Sigmoid colon (tissue), 7 donors: ENCODE data around the gene KRT85. TPM values are rescaled to one million over a fixed set of nuclear protein-coding genes. Genes with fewer than 3 reads are reported as not detected.

Experiments used
- DNase-seq: peaks from one replicate; pipeline ENCODE4 v3.0.0-alpha.2; 2019
- H3K27ac ChIP-seq, 4 donors: fragments of 200-600 bp; sonication (generic); one replicate each; pipeline ENCODE4 v1.5.1; 2016 to 2019; ENCODE audit warnings: mild to moderate bottlenecking in 1 of 4
- H3K27me3 ChIP-seq, 3 donors: fragments of 200-600 bp; sonication (generic); one replicate each; pipeline ENCODE4 v1.5.1; 2019; ENCODE audit warnings: mild to moderate bottlenecking in 1 of 3
- H3K36me3 ChIP-seq, 4 donors: fragments of 200-600 bp; sonication (generic); one replicate each; pipeline ENCODE4 v1.5.1; 2016 to 2019
- H3K4me1 ChIP-seq, 4 donors: fragments of 200-600 bp; sonication (generic); one replicate each; pipeline ENCODE4 v1.5.1; 2017 to 2019
- H3K4me3 ChIP-seq, 4 donors: fragments of 200-600 bp; sonication (generic); one replicate each; pipeline ENCODE4 v1.5.1; 2017 to 2019; ENCODE audit warnings: mild to moderate bottlenecking in 2 of 4, moderate library complexity in 1 of 4
- H3K9me3 ChIP-seq, 4 donors: fragments of 200-600 bp in 3 of 4; sonication (generic) in 3 of 4; one replicate each; pipeline versions ENCODE4 v1.5.1 to v1.6.1; 2013 to 2019
- EP300 ChIP-seq, 4 donors: sonication (generic); formaldehyde crosslinking; IDR thresholded peaks; one replicate each; pipeline ENCODE4 v1.6.1; 2017; ENCODE audit warnings: antibody characterized with exemption in 4 of 4
- POLR2A ChIP-seq, 2 donors: fragments of 450-650 bp; IDR thresholded peaks; one replicate each; pipeline ENCODE4 v1.6.1; 2016; ENCODE audit warnings: antibody characterized with exemption in 2 of 2, mild to moderate bottlenecking in 2 of 2, moderate library complexity in 2 of 2
- POLR2AphosphoS5 ChIP-seq, 4 donors: sonication (generic); formaldehyde crosslinking; IDR thresholded peaks; one replicate each; pipeline ENCODE4 v1.6.1; 2017; ENCODE audit warnings: antibody characterized with exemption in 4 of 4
- WGBS, 2 donors: extraction: QIAGEN DNeasy Blood & Tissue Kit; methylation state at CpG; one replicate each; pipeline ENCODE4 v1.1.7; 2013; 5-methylcytosine and 5-hydroxymethylcytosine counted together
- intact Hi-C: fragments of 100-400 bp; cut with DNase I; formaldehyde crosslinking; loops from one replicate; pipeline ENCODE4 v1.15.1; 2023
- polyA plus RNA-seq, 3 donors: library from polyadenylated mRNA; stranded (reverse); fragments of 200-250 nt; gene quantifications; one replicate each; pipeline ENCODE4 v1.2.3, GENCODE V29; 2013
- total RNA-seq, 4 donors: library from RNA; depleted of rRNA; stranded (reverse); fragments of >200 nt; gene quantifications; one replicate each; pipeline ENCODE4 v1.1.0, GENCODE V29; 2016
- TF ChIP-seq, protein P1 (sequence below), 4 experiments: fragments of 450-650 bp in 3 of 4; fragments of 200-600 bp in 1 of 4; IDR thresholded peaks; one replicate each; pipeline ENCODE4 v1.5.1; 2016 to 2019; ENCODE audit warnings: antibody characterized with exemption in 4 of 4, mild to moderate bottlenecking in 3 of 4, moderate library complexity in 2 of 4
- donor health status: healthy with polysubstance abuse.
- donor health status: Bipolar disorder and iron deficiency.
- donor health status: healthy.

KRT85 gene
- total and polyA plus RNA-seq, 7 donors: not detected

DNA sequence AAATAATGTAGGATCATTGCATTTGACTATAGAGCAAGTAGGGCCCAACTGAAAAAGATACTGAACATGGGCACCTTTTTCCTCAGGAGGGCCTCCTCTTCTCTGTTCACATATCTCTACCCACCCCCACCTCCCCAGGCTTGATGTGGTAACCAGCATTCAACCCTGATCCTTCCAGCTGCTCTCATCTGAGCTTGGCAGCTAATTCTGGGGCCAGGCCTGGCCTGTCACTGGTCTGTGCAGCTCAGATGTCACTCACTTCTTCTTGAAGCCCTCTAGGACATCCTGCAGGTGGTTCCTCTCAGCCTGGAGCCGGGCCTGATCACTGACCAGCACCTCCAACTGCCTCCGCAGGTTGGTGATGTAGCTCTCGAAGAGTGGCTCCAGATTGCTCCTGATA lies 16.1 kb upstream of the KRT85 start:
- H3K9me3 ChIP-seq: no peaks in the 10 kb centered on the region
- TF ChIP-seq, protein P1, sequence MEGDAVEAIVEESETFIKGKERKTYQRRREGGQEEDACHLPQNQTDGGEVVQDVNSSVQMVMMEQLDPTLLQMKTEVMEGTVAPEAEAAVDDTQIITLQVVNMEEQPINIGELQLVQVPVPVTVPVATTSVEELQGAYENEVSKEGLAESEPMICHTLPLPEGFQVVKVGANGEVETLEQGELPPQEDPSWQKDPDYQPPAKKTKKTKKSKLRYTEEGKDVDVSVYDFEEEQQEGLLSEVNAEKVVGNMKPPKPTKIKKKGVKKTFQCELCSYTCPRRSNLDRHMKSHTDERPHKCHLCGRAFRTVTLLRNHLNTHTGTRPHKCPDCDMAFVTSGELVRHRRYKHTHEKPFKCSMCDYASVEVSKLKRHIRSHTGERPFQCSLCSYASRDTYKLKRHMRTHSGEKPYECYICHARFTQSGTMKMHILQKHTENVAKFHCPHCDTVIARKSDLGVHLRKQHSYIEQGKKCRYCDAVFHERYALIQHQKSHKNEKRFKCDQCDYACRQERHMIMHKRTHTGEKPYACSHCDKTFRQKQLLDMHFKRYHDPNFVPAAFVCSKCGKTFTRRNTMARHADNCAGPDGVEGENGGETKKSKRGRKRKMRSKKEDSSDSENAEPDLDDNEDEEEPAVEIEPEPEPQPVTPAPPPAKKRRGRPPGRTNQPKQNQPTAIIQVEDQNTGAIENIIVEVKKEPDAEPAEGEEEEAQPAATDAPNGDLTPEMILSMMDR (IDR thresholded peaks at IDR 0.05): no peak
- TF ChIP-seq POLR2A (IDR thresholded peaks at IDR 0.05): no peak
- TF ChIP-seq POLR2AphosphoS5 (IDR thresholded peaks at IDR 0.05): no peak
- TF ChIP-seq EP300 (IDR thresholded peaks at IDR 0.05): no peak
- WGBS, 2 donors: 87 to 90% methylated on average over 3 of the region's 3 CpGs
- no peaks in the 10 kb centered on the region for H3K36me3 ChIP-seq
- peaks cover 0 to 4% (median 0%) of the 10 kb centered on the region in 4 donors for H3K4me1 ChIP-seq
- H3K27ac ChIP-seq: no peak overlapping the region
- H3K4me3 ChIP-seq: no peak overlapping the region
- intact Hi-C loops: no loop called here
- no peak for DNase-seq
- no peaks in the 10 kb centered on the region for H3K27me3 ChIP-seq

DNA sequence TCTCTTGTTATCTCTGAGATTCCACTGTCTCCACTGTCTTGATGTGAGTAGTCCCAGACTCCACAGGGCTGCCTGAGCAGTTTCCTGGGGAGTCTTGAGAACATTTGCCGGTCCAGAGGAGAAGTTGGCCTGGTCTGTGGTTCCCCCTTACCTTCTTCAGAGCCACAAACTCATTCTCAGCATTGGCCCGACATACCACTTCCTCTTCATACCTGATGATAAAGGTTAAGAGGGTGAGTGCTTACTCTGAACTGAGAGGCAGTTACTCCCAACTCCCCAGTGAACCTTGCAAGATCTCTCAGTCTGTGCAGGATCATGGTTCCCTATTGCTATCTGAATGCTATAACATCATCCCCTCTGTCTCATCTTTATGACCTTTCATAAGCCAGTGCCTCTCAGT lies 15.6 kb upstream of the KRT85 start:
- H3K36me3 ChIP-seq: no peaks in the 10 kb centered on the region
- no peaks in the 10 kb centered on the region for H3K27me3 ChIP-seq
- 51 to 82% methylated on average over 2 of the region's 2 CpGs for WGBS, 2 donors
- no peak overlapping the region for H3K4me3 ChIP-seq
- H3K9me3 ChIP-seq: no peaks in the 10 kb centered on the region
- no peak for DNase-seq
- intact Hi-C loops: no loop called here
- TF ChIP-seq POLR2A (IDR thresholded peaks at IDR 0.05) (no peak), EP300 (IDR thresholded peaks at IDR 0.05) (no peak), POLR2AphosphoS5 (IDR thresholded peaks at IDR 0.05) (no peak)
- TF ChIP-seq, protein P1 (IDR thresholded peaks at IDR 0.05): no peak
- H3K27ac ChIP-seq: no peak overlapping the region
- peaks cover 0 to 4% (median 0%) of the 10 kb centered on the region in 4 donors for H3K4me1 ChIP-seq

DNA sequence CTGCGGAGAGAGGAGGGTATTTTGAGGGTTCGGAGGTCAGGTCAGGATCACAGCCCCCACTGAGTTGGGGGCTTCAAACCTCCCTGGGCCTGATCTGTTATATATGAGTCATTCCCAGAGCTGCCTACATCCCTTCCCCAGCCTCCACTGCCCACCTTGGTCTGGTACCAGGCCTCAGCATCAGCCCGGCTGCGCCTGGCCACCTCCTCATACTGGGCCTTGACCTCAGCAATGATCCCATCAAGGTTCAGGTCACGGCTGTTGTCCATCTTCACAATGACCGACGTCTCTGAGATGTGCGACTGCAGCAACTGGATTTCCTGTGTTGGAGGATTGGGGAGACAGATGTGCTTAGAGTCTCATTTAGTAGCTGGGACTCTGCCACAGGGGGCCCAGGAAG lies 13.9 kb upstream of the KRT85 start:
- H3K4me1 ChIP-seq: peaks cover 0 to 4% (median 0%) of the 10 kb centered on the region in 4 donors
- DNase-seq: no peak
- no peak for TF ChIP-seq POLR2A (IDR thresholded peaks at IDR 0.05)
- TF ChIP-seq POLR2AphosphoS5 (IDR thresholded peaks at IDR 0.05): no peak
- TF ChIP-seq, protein P1 (IDR thresholded peaks at IDR 0.05): no peak
- TF ChIP-seq EP300 (IDR thresholded peaks at IDR 0.05): no peak
- no peaks in the 10 kb centered on the region for H3K36me3 ChIP-seq
- H3K27ac ChIP-seq: no peak overlapping the region
- no peaks in the 10 kb centered on the region for H3K9me3 ChIP-seq
- intact Hi-C loops: no loop called here
- WGBS, 2 donors: 92 to 95% methylated on average over 8 of the region's 8 CpGs
- no peak overlapping the region for H3K4me3 ChIP-seq
- no peaks in the 10 kb centered on the region for H3K27me3 ChIP-seq

DNA sequence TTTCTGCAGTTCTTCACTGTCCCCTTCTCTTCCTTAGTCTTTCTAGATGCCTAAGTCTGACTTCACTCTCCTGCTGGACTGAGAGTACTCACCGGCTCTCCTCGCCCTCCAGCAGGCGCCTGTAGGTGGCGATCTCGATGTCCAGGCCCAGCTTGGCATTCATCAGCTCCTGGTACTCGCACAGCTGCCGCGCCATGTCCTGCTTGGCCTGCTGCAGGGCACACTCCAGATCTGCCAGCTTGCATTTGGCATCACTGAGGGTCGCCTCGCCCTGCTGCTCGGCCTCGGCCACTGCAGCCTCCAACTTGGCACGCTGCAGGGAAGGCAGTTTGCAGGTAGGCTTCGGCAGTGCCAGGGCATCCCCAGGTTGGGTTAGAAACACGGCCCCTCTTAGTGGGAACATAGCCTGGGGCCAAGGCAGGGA lies 13.0 kb upstream of the KRT85 start:
- Histone ChIP-seq H3K36me3 (no peaks in the 10 kb centered on the region), H3K9me3 (no peaks in the 10 kb centered on the region), H3K27ac (no peak overlapping the region), H3K4me3 (no peak overlapping the region), H3K27me3 (no peaks in the 10 kb centered on the region), H3K4me1 (no peaks in the 10 kb centered on the region)
- 42 to 62% methylated on average over 15 of the region's 15 CpGs for WGBS, 2 donors
- no peak for DNase-seq
- TF ChIP-seq POLR2A (IDR thresholded peaks at IDR 0.05): no peak
- intact Hi-C loops: no loop called here

DNA sequence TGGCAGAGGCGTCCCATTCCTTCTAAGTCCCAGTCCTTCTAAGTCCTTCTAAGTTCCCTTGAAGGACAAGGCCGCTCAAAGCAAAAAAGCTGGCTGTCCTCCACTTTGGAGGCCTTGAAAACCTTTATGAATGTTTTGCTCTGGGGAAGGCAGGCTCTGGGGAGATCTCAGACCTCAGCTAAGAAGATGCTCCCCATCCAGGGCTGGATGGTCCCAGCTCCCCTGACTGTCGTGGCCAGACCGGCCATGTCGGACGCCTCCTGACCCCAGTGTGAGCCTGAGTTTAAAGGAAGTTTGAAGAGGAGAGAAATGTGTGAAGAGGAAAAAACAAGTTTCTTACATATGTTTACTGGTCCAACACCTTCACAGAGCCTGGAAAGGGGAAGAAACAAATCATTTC lies 12.3 kb upstream of the KRT85 start:
- no peak overlapping the region for H3K4me3 ChIP-seq
- DNase-seq: no peak
- H3K36me3 ChIP-seq: no peaks in the 10 kb centered on the region
- TF ChIP-seq POLR2A (IDR thresholded peaks at IDR 0.05) (no peak), EP300 (IDR thresholded peaks at IDR 0.05) (no peak), POLR2AphosphoS5 (IDR thresholded peaks at IDR 0.05) (no peak)
- TF ChIP-seq, protein P1 (IDR thresholded peaks at IDR 0.05): no peak
- 83 to 96% methylated on average over 6 of the region's 6 CpGs for WGBS, 2 donors
- H3K4me1 ChIP-seq: no peaks in the 10 kb centered on the region
- H3K27me3 ChIP-seq: no peaks in the 10 kb centered on the region
- H3K27ac ChIP-seq: no peak overlapping the region
- intact Hi-C loops: loop anchor here (10.0 kb wide), 1 partner anchor 605 kb away; no protein-coding TSS in a partner anchor
- no peaks in the 10 kb centered on the region for H3K9me3 ChIP-seq
